ENCODE results near the gene NLRC3. TPM values are rescaled to one million over a fixed set of nuclear protein-coding genes. Genes with fewer than 3 reads are reported as not detected.
A peak's percentile ranks its signal among the peaks of the same experiment; 100 is the strongest.

Gene NLRC3
- total RNA-seq, 1 experiment from 2014 or later, result 0.15 TPM

GRCh38 chr16:3612510-3613466 lies 35.6 kb upstream of the NLRC3 start:
- intact Hi-C loops (cut with micrococcal nuclease), result no loop called here
- DNase-seq (ENCODE audit: low read depth, low spot score), result no peak
- no peak for TF ChIP-seq ZBTB33 (IDR thresholded peaks at IDR 0.05; ENCODE audit: extremely low read depth, insufficient replicate concordance, low read length)
- TF ChIP-seq JUND (IDR thresholded peaks at IDR 0.05), result no peak
- peak overlapping the region; percentile 97 for H3K4me3 ChIP-seq (replicated peaks in 1 of 2; ENCODE audit: low read depth in 1 of 2, low read length in 2 of 2)
- BruUV-seq (replicated peaks), result no TSS peak
- peaks cover 54% of the 10 kb centered on the region for H3K79me2 ChIP-seq (ENCODE audit: insufficient read depth, low read length)
- H3K27ac ChIP-seq (ENCODE audit: low read depth, low read length), result peak overlapping the region; percentile 84
- peak overlapping the region; percentile 73 for H3K9ac ChIP-seq (ENCODE audit: low read length)
- peak overlapping the region; percentile 86 for H3K4me2 ChIP-seq (ENCODE audit: low read length)
- H3K27me3 ChIP-seq (ENCODE audit: insufficient read depth, low read length), result no peaks in the 10 kb centered on the region
- ChIA-PET POLR2A (no interaction called here), CTCF (no interaction called here), RAD21 (ENCODE audit: low non-redundant PET in 1 of 2, low total read pairs in 2 of 2, uncharacterized antibody in 2 of 2, unreplicated experiment in 2 of 2) (no interaction called here)
- H3K9me3 ChIP-seq (ENCODE audit: control insufficient read depth in 1 of 2, insufficient read depth in 1 of 2, low read depth in 1 of 2, low read length in 2 of 2), result no peaks in the 10 kb centered on the region
- peaks cover 5 to 19% of the 10 kb centered on the region in 2 experiments; a peak in 3 of 4 replicates for H3K4me1 ChIP-seq (ENCODE audit: control insufficient read depth in 1 of 2, insufficient read depth in 2 of 2, low read length in 2 of 2)
- H3K36me3 ChIP-seq (ENCODE audit: control insufficient read depth in 1 of 2, insufficient read depth in 2 of 2, low read length in 2 of 2), result peaks cover 0 to 9% of the 10 kb centered on the region in 2 experiments; a peak in 2 of 4 replicates
- ATAC-seq, result no peak
- H2AFZ ChIP-seq (ENCODE audit: low read depth, low read length, poor library complexity, severe bottlenecking), result no peak overlapping the region
- no peaks in the 10 kb centered on the region for H4K20me1 ChIP-seq (ENCODE audit: insufficient read depth)
- no peaks in the 10 kb centered on the region for H3K9me2 ChIP-seq (ENCODE audit: insufficient read depth)

- Histone ChIP-seq H3K36me3 (ENCODE audit: control insufficient read depth in 1 of 2, insufficient read depth in 2 of 2, low read length in 2 of 2) (peaks cover 0 to 8% of the 10 kb centered on the region in 2 experiments; a peak in 2 of 4 replicates), H3K27ac (ENCODE audit: low read depth, low read length) (peak within 1 kb of the TSS; percentile 84), H3K79me2 (ENCODE audit: insufficient read depth, low read length) (peaks cover 45% of the 10 kb centered on the region), H2AFZ (ENCODE audit: low read depth, low read length, poor library complexity, severe bottlenecking) (no peak within 1 kb of the TSS), H3K27me3 (ENCODE audit: insufficient read depth, low read length) (no peaks in the 10 kb centered on the region), H3K9me3 (ENCODE audit: control insufficient read depth in 1 of 2, insufficient read depth in 1 of 2, low read depth in 1 of 2, low read length in 2 of 2) (no peaks in the 10 kb centered on the region), H4K20me1 (ENCODE audit: insufficient read depth) (no peaks in the 10 kb centered on the region), H3K4me3 (replicated peaks in 1 of 2; ENCODE audit: low read depth in 1 of 2, low read length in 2 of 2) (peak within 1 kb of the TSS; percentile 97), H3K9me2 (ENCODE audit: insufficient read depth) (no peaks in the 10 kb centered on the region), H3K9ac (ENCODE audit: low read length) (peak within 1 kb of the TSS; percentile 78), H3K4me2 (ENCODE audit: low read length) (peak within 1 kb of the TSS; percentile 89), H3K4me1 (ENCODE audit: control insufficient read depth in 1 of 2, insufficient read depth in 2 of 2, low read length in 2 of 2) (peaks cover 5 to 14% of the 10 kb centered on the region in 2 experiments; a peak in 3 of 4 replicates)
- RAD21 ChIA-PET (ENCODE audit: low non-redundant PET in 1 of 2, low total read pairs in 2 of 2, uncharacterized antibody in 2 of 2, unreplicated experiment in 2 of 2), result no interaction called here
- POLR2A ChIA-PET, result no interaction called here
- intact Hi-C loops (cut with micrococcal nuclease), result no loop called here
- ATAC-seq (peak; percentile 92), DNase-seq (ENCODE audit: low read depth, low spot score) (peak; percentile 74)
- TSS peak; percentile 58 for BruUV-seq (replicated peaks)
- CTCF ChIA-PET, result no interaction called here
- TF ChIP-seq ZBTB33 (IDR thresholded peaks at IDR 0.05; ENCODE audit: extremely low read depth, insufficient replicate concordance, low read length) (no peak), YY1 (IDR thresholded peaks at IDR 0.05; ENCODE audit: extremely low read depth, insufficient replicate concordance, low read depth, low read length) (peak; percentile 2), RAD21 (IDR thresholded peaks at IDR 0.05; ENCODE audit: low read depth) (no peak), CEBPB (IDR thresholded peaks at IDR 0.05; ENCODE audit: low read depth) (no peak), SRF (IDR thresholded peaks at IDR 0.05; ENCODE audit: low read depth) (no peak), POLR2A (IDR thresholded peaks at IDR 0.05; ENCODE audit: borderline replicate concordance, extremely low read depth, insufficient read depth, insufficient read length) (peak; percentile 64), EZH2 (IDR thresholded peaks at IDR 0.05) (no peak), MAX (IDR thresholded peaks at IDR 0.05) (no peak), SP1 (IDR thresholded peaks at IDR 0.05; ENCODE audit: low read depth) (no peak), ATF3 (IDR thresholded peaks at IDR 0.05) (no peak), FOSL1 (IDR thresholded peaks at IDR 0.05; ENCODE audit: low read depth) (no peak), ELF1 (IDR thresholded peaks at IDR 0.05; ENCODE audit: borderline replicate concordance, low read depth) (peak; percentile 50; the same call in 1 of the 2 replicates)
These were observed 34.2 kb upstream of the NLRC3 start, which contains the start of gene SLX4 for GRCh38 chr16:3611146-3611975. SLX4 (minus strand) TSS chr16:3611606; CDS start chr16:3608964, 2,642 bp downstream.
